ENCODE results near the gene RNF5.
"Not testable (repeated sequence)": the region's sequence is repeated elsewhere in the genome, so short reads cannot be mapped to it uniquely, and the experiment has no call there.

RNF5 gene

DNA sequence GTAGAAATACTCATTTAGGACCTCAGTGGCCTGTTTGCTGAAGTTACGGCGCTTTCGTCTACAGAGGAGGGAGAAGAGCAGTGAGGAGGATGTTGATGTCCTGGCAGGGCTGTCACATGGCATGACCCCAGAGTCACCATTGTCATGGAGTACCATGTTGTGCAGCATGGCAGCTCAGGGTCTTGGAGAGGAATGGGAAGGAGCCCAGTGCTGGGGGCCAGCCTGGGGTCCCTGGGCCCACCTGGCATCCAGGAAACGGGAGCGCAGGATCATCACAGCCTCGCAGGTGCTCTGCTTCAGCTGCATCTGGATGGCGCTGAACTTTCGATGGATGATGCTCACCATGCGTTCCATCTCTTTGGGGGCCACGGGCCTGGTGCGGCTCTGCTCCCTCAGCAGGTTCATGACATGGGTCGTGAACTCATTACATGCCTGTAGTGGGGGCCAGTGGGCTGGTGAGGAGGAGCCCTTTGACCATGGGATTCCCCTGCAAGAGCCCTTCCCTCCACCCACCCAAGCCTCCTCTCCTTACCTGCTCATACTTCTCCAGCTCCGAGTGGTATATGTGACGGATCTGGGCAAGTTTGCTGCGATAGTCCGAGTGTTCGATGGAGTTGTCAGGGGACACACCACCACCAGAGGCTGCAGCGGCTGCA is 9.6 kb downstream of the RNF5 start:
- ATAC-seq, DNase-seq, H3K27me3 Mint-ChIP-seq, H3K9me3 Mint-ChIP-seq: not testable (repeated sequence)
- Mint-ChIP-seq H3K4me1 (peaks cover 61% of the 10 kb centered on the region), H3K27ac (peak overlapping the region; percentile 87), H3K4me3 (peak overlapping the region; percentile 50), H3K36me3 (ENCODE audit: low read depth) (peaks cover 29% of the 10 kb centered on the region)

- Mint-ChIP-seq H3K4me3 (peak overlapping the region; percentile 87), H3K9me3 (no peaks in the 10 kb centered on the region), H3K4me1 (peaks cover 61% of the 10 kb centered on the region), H3K27ac (peak overlapping the region; percentile 90), H3K27me3 (no peaks in the 10 kb centered on the region), H3K36me3 (ENCODE audit: low read depth) (peaks cover 29% of the 10 kb centered on the region)
- no peak for DNase-seq
- no peak for ATAC-seq
Measured at GRCh38 chr6:32188381-32189068, 10.3 kb downstream of the RNF5 start.

GRCh38 chr6:32189069-32189741 is 11.0 kb downstream of the RNF5 start:
- Mint-ChIP-seq H3K4me1 (peaks cover 68% of the 10 kb centered on the region), H3K36me3 (ENCODE audit: low read depth) (peaks cover 29% of the 10 kb centered on the region), H3K27me3 (no peaks in the 10 kb centered on the region), H3K27ac (peak overlapping the region; percentile 90), H3K9me3 (no peaks in the 10 kb centered on the region), H3K4me3 (peak overlapping the region; percentile 87)
- no peak for DNase-seq
- no peak for ATAC-seq

GRCh38 chr6:32189742-32190053 is 11.5 kb downstream of the RNF5 start:
- Mint-ChIP-seq H3K9me3 (no peaks in the 10 kb centered on the region), H3K4me1 (peaks cover 73% of the 10 kb centered on the region), H3K36me3 (ENCODE audit: low read depth) (peaks cover 29% of the 10 kb centered on the region), H3K27ac (peak overlapping the region; percentile 90), H3K27me3 (no peaks in the 10 kb centered on the region), H3K4me3 (peak overlapping the region; percentile 88)
- ATAC-seq (no peak), DNase-seq (no peak)

DNA sequence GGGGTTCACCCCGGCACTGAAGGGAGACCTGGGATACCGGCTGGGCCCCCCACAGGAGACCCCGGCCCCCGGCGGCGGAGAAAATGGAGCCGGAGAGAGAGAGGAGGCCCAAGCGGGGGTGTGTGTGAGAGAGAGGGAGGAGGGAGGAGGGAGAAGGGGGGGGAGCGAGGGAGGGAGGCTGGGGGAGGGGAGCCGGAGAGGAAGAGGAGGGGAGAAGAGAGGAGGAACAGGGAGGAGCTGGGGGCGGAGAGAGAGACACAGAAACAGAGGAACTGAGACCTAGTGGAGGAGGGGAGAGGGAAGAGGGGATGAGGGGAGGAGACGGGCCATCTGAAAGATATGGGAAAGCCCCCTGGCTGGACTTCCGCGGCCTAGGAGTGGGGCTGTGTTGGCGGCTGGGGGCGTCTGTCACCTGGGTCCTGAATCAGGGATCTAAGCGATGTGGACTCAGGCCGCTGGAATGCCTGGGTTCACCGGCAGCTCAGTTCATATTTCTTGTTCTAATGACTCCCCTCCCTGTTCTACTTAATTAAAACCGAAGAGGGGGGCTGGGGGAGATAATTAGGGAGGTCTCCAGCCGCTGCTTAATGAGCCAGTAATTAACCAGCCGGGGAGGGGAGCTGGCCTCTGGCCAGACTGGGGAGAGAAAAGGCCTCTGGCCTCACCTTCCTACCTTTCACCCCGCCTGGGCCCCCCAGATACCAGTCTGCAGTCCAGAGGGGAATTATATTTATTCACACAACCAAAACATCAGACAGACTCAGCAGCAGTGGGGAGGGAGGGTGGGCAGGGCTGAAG is 12.0 kb downstream of the RNF5 start, which contains the start of gene PBX2:
Gene PBX2 (minus strand): TSS at position 149 of the 798 bp plus-strand sequence. CDS start 287 bp downstream, outside the sequence.
- Mint-ChIP-seq H3K36me3 (ENCODE audit: low read depth) (peaks cover 29% of the 10 kb centered on the region), H3K27me3 (no peaks in the 10 kb centered on the region), H3K4me1 (peaks cover 77% of the 10 kb centered on the region), H3K27ac (peak within 1 kb of the TSS; percentile 94), H3K9me3 (no peaks in the 10 kb centered on the region), H3K4me3 (peak within 1 kb of the TSS; percentile 88)
- ATAC-seq (peak; percentile 56), DNase-seq (peak; percentile 87)

DNA sequence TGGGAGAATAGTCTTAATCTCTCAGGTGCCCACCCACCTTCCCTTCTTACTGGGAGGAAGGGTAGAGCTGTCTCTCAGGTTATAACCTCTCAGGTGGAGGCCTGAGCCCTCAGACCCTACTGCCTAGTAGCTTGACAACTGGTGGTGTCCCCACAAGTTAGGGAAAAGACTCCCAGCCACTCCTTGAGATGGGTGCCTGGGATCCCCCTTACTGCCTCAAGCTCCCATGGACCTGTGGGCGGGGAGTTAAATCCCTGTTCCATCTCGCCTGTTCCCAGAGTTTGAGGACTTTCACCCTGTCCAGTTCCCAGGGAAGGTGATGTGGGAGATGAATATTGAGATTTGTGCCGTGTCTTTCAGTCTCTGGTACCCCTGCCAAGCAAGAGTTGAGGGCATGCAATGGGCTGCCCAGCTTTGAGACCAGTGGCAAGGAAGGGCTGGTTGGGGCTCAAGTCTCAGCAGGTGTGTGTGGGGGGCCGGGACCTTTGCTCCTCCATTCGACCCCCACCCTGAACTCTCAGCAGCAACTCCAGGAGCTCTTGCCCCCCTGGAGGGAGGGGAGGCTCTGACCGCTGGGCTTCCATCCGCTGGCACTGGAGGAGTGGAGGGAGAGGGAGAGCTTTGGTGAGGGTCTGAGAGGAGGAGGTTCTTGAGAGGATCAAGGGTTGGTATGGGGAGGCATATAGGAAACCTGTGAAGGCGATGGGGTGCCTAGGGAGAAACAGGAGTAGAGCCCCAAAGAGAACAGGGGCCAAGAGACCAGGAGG is 12.9 kb downstream of the RNF5 start:
- peak overlapping the region; percentile 88 for H3K4me3 Mint-ChIP-seq
- H3K4me1 Mint-ChIP-seq = peaks cover 71% of the 10 kb centered on the region
- H3K27me3 Mint-ChIP-seq = no peaks in the 10 kb centered on the region
- no peaks in the 10 kb centered on the region for H3K9me3 Mint-ChIP-seq
- H3K36me3 Mint-ChIP-seq (ENCODE audit: low read depth) = peaks cover 22% of the 10 kb centered on the region
- DNase-seq (no peak), ATAC-seq (no peak)
- H3K27ac Mint-ChIP-seq = peak overlapping the region; percentile 94

DNA sequence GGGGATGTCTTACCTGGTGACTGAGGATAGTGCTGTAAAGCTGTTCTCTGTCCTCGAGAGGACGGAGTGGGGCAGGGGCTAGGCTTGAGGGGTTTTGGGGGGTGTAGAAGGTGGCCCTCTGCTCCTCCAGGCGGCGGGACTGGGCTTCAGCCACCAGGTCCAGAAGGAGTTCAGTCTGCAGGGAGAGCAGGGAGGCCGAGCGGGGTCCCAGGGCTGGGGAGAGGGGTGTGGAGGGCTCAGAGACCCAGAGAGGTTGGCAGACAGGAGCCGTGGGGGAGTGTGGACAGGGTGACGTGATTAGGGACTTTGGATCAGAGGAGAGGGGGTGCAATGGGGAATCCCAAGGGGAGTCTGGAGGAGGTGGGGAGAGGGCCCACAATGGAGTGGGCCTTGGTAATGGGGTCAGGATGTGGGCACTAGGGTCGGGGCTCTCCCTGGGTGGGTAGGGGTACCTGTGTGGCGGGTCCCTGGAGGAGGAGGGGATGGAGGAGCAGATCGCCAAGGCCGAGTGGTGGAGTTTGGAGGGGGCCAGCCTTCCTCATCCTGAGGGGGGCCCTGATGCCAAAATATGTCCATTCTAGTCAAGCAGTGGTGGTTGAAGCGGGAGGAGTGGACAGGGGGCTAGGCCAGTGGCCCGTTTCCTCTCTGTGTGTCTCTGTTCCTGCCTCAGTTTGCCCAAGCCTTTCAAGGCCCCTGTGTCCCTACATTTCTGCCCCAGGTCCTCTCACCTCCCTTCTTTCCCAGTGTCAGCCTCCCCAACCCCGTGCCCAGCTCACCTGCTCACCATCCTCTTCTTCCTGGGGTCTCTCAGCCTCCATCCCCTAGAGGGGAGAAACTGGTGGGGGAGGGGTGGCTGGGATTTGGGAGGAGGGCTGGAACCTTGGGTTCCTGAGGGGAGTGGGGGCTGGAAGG is 13.7 kb downstream of the RNF5 start:
- H3K4me1 Mint-ChIP-seq = peaks cover 70% of the 10 kb centered on the region
- H3K36me3 Mint-ChIP-seq (ENCODE audit: low read depth) = peaks cover 13% of the 10 kb centered on the region
- H3K27ac Mint-ChIP-seq = peak overlapping the region; percentile 94
- H3K9me3 Mint-ChIP-seq = no peaks in the 10 kb centered on the region
- DNase-seq = no peak
- peak overlapping the region; percentile 88 for H3K4me3 Mint-ChIP-seq
- H3K27me3 Mint-ChIP-seq = no peaks in the 10 kb centered on the region
- ATAC-seq = no peak

DNA sequence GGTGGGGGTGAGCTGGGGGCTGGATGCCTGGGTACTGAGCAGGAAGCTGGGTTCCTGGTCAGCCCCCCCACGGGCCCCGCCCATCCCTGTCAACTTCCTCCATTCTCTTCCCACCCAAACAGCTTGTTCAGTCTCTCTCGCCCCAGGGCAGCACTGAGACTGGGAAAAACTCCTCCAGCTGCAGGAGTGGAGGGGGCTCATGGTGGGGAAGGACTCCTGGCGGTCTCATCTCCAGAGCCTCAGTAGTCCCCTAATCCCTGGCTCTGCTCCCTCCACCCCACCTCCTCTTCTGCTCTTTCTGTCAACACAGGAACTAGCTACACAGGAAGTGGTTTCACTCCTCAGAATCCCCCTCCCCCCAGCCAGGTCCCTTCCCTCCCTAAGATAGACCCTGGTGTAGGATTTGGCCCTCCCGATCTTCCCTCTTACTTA is 14.4 kb downstream of the RNF5 start, which contains the start of gene GPSM3:
Gene GPSM3 (minus strand): TSS at position 36 of the 432 bp plus-strand sequence. CDS start 130 bp downstream, outside the sequence.
- Mint-ChIP-seq H3K36me3 (ENCODE audit: low read depth) (peaks cover 8% of the 10 kb centered on the region), H3K27ac (peak within 1 kb of the TSS; percentile 94), H3K27me3 (no peaks in the 10 kb centered on the region), H3K4me1 (peaks cover 65% of the 10 kb centered on the region), H3K9me3 (no peaks in the 10 kb centered on the region), H3K4me3 (peak within 1 kb of the TSS; percentile 88)
- DNase-seq (peak; percentile 57), ATAC-seq (no peak)

DNA sequence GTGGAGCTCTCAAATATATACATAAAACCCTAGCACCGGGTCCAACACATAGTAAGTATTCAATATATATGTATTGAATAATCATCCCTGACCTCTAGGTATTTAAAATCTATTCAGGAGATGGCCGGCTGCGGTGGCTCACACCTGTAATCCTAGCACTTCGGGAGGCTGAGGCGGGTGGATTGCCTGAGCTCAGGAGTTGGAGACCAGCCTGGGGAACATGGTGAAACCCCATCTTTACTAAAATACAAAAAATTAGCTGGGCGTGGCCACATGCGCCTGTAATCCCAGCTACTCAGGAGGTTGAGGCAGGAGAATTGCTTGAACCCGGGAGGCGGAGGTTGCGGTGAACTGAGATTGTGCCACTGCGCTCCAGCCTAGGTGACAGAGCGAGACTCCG is 14.9 kb downstream of the RNF5 start:
- peaks cover 60% of the 10 kb centered on the region for H3K4me1 Mint-ChIP-seq
- H3K9me3 Mint-ChIP-seq; ATAC-seq; DNase-seq; H3K27me3 Mint-ChIP-seq; H3K36me3 Mint-ChIP-seq (ENCODE audit: low read depth): not testable (repeated sequence)
- H3K4me3 Mint-ChIP-seq = peak overlapping the region; percentile 88
- H3K27ac Mint-ChIP-seq = peak overlapping the region; percentile 94

GRCh38 chr6:32194388-32194787 is 16.2 kb downstream of the RNF5 start:
- ATAC-seq = no peak
- H3K27ac Mint-ChIP-seq = peak overlapping the region; percentile 93
- H3K36me3 Mint-ChIP-seq (ENCODE audit: low read depth) = peaks cover 1% of the 10 kb centered on the region
- H3K9me3 Mint-ChIP-seq = no peaks in the 10 kb centered on the region
- peak overlapping the region; percentile 93 for H3K4me3 Mint-ChIP-seq
- H3K4me1 Mint-ChIP-seq = peaks cover 49% of the 10 kb centered on the region
- DNase-seq = no peak
- H3K27me3 Mint-ChIP-seq = no peaks in the 10 kb centered on the region

- Mint-ChIP-seq H3K27me3 (no peaks in the 10 kb centered on the region), H3K27ac (peak overlapping the region; percentile 93), H3K4me3 (peak overlapping the region; percentile 93), H3K36me3 (ENCODE audit: low read depth) (peaks cover 1% of the 10 kb centered on the region), H3K4me1 (peaks cover 49% of the 10 kb centered on the region), H3K9me3 (no peaks in the 10 kb centered on the region)
- ATAC-seq = no peak
- DNase-seq = peak; percentile 41
Measured at GRCh38 chr6:32194825-32195651, 16.8 kb downstream of the RNF5 start.

DNA sequence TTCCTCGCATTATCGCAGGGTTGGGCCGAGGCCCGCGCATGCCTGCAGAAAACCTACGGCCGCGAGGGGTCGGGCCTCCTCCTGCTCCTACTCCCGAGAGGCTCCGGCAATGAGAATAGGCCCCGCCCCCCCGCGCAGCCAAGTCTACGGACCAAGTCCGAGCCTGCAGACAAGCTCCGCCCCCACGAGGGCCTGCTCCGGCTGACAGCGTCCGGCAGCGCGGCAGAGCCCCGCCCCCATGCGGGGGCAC is 17.4 kb downstream of the RNF5 start:
- peaks cover 47% of the 10 kb centered on the region for H3K4me1 Mint-ChIP-seq
- ATAC-seq (peak; percentile 90), DNase-seq (peak; percentile 100)
- H3K36me3 Mint-ChIP-seq (ENCODE audit: low read depth) = peaks cover 1% of the 10 kb centered on the region
- H3K27ac Mint-ChIP-seq = peak overlapping the region; percentile 93
- no peaks in the 10 kb centered on the region for H3K27me3 Mint-ChIP-seq
- H3K9me3 Mint-ChIP-seq = no peaks in the 10 kb centered on the region
- peak overlapping the region; percentile 93 for H3K4me3 Mint-ChIP-seq
